Activated CD4-positive, alpha-beta T cell treated with anti-CD3 and anti-CD28 coated beads for 48 hours (primary cell): ENCODE data around the gene TNFSF11.

ENCODE experiments used
- DNase-seq: peaks from one replicate; pipeline ENCODE4 v3.0.0-alpha.2; 2020

Gene TNFSF11

DNA sequence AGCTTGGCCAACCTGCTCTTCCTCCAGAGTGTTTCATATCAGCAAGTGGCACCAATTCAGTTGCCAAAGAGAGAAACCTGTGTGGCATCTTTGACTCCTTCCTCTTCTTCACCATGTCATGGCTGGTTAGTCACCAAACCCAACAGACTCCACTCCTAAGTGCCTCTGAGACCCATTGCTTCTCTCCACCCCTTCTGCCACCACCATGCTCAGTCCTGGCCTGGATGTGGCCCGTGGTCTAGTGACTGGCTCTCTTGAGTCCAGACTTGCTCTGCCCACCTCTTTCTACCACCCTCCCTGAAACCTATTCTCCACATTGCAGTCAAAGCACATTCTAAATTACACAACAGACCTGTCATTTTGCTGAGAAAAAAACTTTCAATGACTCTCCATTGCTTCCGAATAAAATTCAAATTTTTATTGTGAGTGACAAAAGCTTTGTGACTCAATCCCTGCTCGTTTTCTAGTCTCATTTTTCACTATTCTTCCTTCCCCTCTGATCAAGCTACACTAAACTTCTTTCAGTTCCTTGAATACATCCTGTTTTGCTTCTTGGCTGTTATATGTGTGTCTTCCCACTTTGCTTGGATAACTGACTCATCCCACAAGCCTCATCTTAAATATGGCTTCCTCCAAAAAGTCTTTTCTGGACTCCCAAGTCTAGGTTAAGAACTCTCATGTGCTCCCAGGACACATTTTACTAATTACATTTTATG is 12.0 kb upstream of the TNFSF11 start:
- DNase-seq = peak; percentile 65

DNA sequence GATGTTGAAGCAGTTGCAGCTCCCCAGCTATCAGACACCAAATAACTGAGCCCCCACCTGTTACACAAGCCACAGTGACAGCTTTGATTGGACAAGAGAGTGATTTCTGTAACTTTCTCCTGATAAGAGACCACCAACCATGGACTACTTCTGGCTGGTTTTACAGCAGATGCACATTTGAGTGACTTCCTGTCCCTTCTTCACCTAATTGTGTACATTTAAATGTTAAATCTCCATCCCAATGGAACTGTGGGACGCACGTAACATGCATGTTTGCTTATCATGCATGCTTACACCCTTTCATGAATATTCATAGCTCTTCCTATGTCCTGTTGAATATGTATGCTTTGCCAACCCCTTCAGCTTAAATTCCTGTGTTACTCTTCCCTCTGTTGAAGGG is 6.0 kb upstream of the TNFSF11 start:
- no peak for DNase-seq

DNA sequence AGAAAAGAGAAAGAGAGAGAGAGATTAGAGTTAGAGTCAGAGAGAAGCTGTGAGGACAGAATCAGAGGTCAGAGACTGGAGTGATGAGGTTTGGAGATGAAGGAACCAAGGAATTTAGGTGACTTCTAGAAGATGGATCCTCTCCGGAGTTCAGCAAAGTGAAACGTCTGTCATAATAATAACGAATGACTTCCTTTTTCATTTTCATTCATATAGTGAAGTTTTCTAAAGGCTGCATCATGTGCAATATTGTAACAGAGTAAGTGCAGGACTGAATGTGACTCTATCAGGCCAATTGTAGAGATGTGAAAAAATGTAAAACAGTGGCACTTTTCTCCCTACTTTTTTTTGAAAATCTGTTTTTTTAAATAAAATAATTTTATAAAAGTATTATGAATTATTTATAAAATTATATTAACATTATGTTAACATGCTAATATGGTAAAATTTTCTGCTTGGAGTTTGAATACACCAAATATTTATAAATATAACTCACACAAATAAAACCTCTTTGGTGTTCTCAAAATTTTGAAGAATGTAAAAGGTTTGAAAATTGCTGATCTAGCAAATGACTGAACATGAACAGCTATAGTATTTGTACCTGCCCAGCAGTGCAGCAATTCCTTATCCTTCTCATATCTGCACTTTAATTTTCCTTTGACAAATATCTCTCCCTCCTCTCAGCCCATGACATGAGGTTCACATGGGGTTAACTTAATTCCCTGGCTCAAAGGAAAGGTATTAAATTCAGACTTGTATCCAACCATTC is 4.2 kb upstream of the TNFSF11 start:
- no peak for DNase-seq

DNA sequence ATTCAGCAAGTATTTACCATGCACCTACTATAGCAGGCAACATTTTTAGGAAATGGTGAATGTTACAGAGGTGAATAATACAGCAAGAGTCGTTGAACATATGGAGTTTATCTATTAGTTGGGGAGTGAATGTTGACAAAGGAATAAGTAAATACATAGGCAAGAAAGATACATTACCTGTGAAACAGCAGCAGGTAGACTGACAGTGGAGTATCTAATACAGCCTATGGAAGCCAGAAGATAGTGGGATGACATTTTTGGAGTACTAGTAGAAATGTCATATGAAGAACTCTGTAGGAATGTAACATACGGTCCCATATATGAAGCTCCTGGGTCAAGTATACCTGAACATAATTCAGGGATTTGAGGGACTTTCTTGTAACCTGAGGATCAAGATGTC is 2.1 kb upstream of the TNFSF11 start:
- DNase-seq = no peak

DNA sequence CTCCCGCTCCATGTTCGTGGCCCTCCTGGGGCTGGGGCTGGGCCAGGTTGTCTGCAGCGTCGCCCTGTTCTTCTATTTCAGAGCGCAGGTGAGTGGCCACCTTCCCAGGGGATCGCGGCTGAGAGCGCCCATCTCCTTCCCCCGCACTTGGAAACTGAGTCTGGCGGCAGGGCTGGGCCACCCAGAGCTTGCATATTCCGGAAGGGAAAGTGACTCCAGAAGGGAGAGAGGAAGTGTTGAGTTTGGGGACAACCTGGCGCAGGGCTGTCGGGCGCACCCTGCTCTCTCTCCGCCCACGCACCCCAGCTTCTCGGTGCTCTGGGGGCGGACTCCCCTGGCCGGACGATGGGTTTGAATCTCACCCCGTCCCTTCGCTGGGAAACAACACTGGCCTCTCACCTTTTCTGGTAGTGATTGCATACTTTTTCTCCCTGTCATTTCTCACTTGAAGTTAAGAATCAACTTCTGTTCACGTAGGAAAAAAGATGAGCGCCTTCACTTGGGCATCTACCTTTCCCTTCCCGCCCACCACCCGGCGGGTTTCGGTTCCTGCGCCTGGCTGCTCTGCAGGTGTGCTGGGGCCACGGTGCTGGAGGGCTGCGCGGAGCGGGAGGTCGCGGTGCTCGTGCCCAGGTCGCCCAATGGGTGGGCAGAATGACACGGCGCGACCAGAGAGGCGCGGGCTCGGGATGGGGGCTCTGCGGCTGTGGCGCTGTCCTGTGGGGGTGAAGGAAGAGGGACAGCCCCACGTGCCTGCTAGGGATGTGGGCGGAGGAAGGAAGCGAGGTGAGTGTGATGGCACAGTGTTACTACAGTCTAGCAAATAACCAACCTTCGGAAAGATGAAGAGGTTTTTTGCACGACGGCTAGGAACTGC is 721 bp downstream of the TNFSF11 start:
- DNase-seq = peak; percentile 83

DNA sequence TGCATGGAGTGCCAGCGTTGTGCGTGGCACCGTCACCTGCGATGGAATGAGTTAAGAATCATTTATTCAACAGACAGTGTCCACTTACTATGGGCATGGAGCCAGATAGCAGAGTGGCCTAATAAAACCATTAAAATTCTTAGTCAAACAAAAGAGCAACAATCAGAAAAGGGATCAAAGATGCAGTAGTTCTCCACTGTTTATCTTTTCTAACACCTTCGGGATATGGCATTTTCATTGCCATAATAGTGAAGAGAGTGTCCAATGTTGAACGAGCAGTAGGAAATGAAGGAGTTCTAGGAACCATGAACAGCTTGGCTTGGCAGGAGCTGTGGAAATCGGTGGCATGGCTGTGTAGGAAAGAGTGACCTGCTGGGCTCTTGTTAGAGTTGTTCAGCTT is 2.0 kb downstream of the TNFSF11 start:
- no peak for DNase-seq

DNA sequence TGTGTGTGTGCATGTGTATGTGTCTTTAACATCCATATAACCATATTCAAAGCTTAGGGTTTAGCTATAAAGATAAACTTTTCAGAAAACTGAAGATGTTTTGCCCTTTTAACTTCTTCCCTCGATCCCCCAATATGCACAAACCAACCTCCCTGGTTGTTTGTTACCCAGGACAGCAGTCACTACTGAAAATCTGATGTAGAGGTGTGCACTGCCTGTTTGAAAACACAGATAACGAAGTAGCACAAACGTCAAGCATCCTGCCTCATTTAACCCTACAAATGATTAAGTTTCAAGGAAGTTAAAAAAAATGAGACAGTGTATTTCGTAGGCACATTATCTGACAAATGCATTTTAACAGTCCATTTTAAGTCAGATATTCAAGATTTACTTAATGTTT is 3.6 kb downstream of the TNFSF11 start:
- DNase-seq = no peak

DNA sequence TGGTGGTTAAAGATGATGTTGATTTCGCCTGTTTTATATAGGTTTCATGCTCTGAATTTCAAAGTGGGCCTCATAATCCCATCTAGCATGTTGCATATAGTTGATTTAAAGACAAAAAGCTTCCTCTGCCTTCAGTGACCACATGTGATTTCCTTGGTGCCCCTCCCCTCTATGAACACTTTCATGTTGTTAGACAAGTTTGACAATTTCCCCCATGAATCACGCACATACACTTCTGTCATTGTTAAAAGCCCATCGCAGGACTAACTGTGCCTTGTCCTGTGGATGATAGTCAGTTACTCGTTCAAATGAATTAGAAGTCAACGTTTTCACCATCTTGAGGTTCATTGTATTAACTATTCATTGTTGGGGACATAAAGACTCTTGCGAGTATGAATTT is 6.7 kb downstream of the TNFSF11 start:
- no peak for DNase-seq

DNA sequence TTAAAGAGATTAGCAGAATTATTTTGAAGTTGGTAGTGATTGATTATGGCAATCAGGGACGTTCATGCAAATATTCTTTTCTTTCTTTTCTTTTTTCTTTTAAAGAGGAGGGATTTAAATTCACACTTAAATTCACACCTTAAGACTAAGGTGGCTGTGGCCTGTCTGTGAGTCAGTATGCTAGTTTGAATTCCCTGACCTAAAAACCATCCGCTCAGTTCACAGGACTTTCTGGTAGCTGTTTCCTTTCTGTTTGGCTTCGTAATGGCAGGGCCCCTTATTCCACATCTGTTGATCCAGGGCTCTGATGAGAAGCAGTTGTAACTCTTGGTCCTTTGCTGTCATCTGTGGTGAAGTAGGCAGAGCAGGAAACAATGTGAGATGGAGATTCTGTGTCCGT is 7.5 kb downstream of the TNFSF11 start:
- no peak for DNase-seq

DNA sequence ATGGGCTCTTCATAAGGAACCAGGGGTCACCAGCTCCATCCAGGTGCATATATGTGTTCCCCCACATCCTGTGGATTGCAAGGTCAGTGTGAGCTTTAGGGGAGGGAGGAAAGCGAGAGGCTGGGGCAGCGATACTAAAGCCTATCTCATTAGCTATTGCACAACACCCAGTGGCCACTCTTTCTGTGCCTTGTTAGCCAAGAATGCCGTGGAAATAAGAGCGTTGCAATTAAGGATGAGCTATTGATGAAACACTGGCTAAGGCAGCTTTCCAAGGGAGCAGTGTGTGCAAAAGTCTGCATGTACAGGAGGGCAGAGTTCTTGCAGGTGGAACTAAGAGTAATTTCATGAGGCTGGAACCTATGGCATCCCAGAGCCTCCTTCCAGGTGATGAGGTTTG is 17.6 kb downstream of the TNFSF11 start:
- no peak for DNase-seq

DNA sequence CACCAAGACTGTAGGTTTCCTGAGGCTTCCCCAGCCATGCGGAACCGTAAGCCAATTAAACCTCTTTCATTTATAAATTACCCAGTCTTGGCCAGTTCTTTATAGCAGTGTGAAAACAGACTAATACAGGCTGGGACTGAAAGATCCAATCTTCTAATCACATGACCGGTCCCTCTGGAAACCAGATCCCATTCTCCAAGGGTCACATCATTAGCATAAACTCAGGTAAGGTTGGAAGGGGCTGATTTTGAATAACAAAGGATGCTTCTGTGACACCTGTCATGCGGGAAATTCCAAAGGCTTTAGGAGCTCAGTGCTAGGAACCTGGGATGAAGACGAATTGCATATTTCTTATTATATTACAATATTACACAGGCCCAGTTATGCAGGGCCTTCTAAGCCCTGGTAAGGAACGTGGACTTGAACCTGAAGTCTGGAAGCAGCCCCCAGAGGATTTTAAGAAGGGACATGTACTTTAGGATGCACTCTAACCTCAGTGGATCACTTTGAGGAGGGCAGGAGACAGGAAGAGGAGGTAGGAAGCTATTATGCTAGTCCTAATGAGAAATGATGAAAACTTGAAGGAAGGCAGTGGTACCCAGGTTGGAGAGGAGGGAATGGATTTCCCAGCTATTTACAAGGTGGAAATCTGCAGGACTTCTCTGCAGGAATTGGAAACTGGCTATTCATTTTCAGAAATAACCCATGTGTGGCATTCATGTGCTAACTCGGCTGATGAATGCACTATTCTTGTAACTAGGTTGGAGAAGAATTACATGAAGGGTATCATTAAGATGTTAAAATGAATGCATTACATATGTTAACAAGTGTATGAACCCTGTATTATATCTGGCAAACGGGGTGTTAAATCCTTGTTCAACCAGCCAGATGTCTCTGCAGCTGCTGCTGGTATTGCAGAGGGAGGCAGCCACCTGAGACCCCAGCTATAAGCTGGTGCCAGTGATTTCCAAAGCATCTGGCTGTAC is 19.3 kb downstream of the TNFSF11 start:
- DNase-seq = no peak

DNA sequence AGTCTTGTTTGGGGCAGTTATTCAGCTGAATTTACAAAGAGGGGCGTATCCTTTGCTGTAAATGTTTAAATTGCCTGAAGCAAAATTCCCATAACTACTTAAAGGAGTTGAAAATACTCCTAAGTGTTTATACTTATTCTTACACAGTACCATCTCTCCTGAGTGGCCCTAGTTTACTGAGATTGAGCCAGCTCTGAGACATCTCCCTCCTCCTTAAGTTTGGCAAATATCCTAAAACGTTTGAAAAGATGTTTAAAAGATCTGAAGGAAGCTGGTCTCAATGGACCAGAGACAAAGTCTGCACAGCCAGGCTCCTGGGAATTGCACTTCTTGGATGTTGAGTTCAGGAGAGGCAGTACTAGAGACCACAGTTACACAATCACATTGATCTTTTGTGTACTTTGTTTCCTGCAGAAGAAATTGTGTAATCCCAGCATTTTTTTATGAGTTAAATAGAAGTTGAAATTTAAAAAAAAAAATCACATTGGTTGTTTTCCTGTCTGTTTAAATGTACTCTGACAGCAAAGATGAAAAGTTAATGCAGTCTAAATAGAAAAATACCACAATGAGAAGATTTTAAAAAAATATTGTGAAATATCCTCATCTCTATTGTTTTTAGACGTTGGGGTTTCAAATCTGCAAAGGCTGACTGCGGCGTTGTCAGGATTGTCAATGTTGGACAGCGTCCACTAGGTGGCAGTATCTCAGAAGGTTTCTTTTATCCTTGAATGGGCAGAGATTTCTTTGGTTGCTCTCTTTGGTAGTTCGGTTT is 20.7 kb downstream of the TNFSF11 start:
- peak; percentile 68 for DNase-seq

DNA sequence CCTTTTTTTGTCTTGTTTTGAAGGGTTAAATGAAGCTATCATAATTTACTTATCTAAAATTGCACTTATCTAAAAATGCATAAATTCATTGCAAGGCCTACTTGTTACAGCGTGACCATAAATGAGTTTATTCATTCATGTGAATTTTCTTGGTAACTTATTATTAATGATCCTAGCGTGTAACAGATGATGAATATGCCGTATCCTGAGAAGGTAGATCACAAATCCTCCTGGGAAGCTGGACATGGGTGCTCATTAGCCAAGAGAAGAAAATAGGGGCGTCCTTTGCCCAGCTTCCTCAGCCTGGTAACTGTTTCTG is 21.3 kb downstream of the TNFSF11 start:
- DNase-seq = no peak

DNA sequence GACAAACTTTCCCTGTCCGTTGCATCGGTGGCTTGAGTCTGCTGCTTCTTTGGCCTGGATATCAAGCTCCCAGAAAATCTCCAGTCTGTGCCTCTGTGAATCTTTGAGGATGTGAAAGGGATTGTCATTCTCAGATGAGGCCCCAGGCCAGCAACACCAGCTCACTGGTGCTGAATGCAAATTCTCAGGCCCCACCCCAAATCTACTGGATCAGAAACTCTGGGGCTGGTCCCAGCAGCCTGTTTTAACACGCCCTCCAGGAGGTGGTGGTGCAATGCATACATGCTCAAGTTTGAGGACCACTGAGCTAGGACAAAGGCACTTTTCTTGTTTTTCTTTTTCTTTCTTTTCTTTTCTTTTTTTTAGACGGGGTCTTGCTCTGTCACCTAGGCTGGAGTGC is 23.6 kb downstream of the TNFSF11 start:
- no peak for DNase-seq

DNA sequence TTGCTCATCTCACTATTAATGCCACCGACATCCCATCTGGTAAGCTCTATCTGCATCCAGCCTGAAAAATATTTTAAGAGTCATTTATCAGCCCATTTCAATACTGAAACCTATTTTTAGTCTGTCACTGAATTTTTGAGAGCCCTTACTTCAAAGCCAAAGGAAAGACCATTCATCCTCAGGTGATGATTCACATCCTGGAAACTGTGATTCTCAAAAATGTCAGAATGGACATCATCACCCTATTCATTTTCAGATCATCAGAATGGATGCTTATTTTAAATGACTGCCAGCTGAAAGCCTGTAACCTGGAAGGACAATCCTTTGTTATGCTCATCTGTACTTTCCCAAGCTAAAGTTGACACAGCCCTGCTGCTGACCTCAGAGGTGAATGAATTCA is 27.0 kb downstream of the TNFSF11 start:
- no peak for DNase-seq

DNA sequence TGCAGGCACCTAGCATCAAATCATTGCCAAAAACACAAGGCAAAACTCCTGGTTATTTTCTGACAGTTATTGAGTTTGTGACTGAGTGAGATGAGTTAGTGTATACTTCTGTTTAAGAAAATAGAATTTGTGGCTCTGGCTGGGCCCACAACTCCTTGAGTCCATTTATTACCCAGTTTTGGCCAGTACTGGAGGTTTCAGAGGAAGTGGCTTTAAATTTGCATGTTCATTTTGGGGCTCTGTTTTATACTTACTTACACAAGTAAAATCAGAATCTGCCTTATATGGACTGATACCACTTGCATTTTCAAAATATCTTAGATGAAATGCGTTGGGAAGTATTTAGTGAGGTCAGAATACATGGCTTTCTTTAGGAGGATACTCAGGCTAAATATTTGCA is 29.0 kb downstream of the TNFSF11 start:
- DNase-seq = no peak

DNA sequence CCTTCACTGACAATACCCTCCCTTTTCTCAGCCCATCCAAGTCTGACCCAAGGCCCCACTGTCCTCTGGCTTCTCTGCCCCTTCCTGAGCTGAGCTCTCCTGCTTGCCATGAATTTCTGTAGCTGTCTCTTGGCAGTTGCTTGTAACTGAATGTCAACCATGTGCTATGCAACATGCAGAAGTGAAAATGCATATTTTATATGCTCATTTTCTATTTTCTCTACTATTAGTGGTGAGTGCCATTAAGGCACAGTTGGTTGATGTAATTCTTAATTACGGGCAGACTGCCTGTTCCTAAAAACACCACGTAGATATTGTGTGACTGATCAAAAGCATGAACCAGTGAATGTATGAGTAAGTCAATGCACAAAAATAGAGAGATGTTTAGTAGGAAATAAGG is 29.6 kb downstream of the TNFSF11 start:
- DNase-seq = no peak

DNA sequence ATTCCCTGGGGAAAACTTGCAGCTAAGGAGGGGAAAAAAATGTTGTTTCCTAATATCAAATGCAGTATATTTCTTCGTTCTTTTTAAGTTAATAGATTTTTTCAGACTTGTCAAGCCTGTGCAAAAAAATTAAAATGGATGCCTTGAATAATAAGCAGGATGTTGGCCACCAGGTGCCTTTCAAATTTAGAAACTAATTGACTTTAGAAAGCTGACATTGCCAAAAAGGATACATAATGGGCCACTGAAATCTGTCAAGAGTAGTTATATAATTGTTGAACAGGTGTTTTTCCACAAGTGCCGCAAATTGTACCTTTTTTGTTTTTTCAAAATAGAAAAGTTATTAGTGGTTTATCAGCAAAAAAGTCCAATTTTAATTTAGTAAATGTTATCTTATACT is 33.6 kb downstream of the TNFSF11 start:
- no peak for DNase-seq

DNA sequence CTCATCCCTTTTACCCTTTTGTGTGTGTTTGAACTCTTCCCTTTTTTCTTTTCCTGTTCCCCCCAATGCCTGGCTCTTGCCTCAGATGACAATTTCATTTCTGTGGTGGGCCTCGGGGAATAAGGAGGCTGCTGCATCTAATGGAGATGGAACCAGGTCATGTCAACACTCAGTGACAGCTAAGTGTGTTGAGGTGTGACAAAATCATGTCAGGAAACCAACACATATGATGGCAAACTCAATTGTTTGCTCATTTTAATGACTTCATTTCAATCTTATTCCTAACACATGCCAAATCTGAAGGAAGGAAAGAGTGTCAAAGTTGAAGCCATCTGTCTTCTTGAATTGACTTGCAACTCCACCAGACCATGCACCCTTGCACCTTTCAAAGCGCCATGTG is 36.7 kb downstream of the TNFSF11 start:
- no peak for DNase-seq

DNA sequence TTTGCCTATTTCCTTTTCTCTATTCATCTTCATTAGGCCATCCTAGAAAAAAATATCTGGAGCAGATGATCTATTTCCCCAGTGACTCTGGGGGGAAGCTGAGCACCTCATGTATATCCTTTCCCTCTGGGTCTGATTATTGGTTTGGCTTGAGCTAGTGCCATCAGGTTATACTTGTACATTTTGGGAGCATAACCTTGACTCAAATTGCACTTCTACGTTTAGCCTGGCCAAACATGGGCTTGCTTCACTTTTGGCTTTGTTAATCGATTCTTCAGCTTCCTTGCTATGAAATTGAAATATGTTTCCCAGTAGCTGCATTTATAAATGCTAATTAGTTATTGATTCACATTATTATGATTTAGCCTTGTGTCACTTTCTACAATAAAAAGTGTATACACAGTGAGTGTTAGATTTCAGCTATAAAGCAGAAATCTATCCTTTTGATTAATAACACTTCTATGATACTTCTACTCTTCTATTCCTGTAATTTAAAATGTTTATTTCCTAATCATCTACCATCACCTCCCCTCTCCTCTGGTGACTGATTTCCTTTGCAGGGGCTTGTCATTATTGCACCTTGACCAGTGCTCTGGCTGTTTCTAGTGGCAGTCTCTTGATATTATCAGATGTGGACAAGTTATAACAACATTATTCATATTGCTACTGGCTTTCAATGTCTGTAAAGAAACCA is 37.3 kb downstream of the TNFSF11 start:
- no peak for DNase-seq
